Memory B cell (primary cell): ENCODE data around the gene SLC4A5.
A peak's percentile ranks its signal among the peaks of the same experiment; 100 is the strongest.

Source experiments
- ATAC-seq: fragments of 150-1000 bp; cut with Tn5 transposase; 2 replicates; pipeline ENCODE4 v1.10.0; 2021; ENCODE audit warnings: low read depth, mild to moderate bottlenecking, moderate library complexity
- DNase-seq, 2 donors: peaks; one replicate each; pipeline ENCODE4 v3.0.0; 2022; ENCODE audit warnings: low spot score in 2 of 2
- H3K27ac Mint-ChIP-seq: one replicate; pipeline ENCODE4 v1.8.0; 2022; ENCODE audit warnings: mild to moderate bottlenecking, moderate library complexity, mixed read lengths
- H3K27me3 Mint-ChIP-seq: one replicate; pipeline ENCODE4 v1.8.0; 2022; ENCODE audit warnings: mixed read lengths
- H3K36me3 Mint-ChIP-seq: one replicate; pipeline ENCODE4 v1.8.0; 2022; ENCODE audit warnings: mild to moderate bottlenecking, mixed read lengths
- H3K4me1 Mint-ChIP-seq: one replicate; pipeline ENCODE4 v1.8.0; 2022; ENCODE audit warnings: mixed read lengths
- H3K4me3 Mint-ChIP-seq: one replicate; pipeline ENCODE4 v1.8.0; 2022; ENCODE audit warnings: mild to moderate bottlenecking, moderate library complexity, mixed read lengths
- H3K9me3 Mint-ChIP-seq: one replicate; pipeline ENCODE4 v1.8.0; 2022; ENCODE audit warnings: mixed read lengths

Gene SLC4A5

GRCh38 chr2:74373985-74374384, 30.8 kb upstream of the SLC4A5 start:
- Mint-ChIP-seq H3K9me3 (no peaks in the 10 kb centered on the region), H3K36me3 (peaks cover 42% of the 10 kb centered on the region), H3K4me3 (no peak overlapping the region), H3K27me3 (no peaks in the 10 kb centered on the region), H3K27ac (no peak overlapping the region), H3K4me1 (peaks cover 11% of the 10 kb centered on the region)
- ATAC-seq (no peak), DNase-seq (no peak)

DNA sequence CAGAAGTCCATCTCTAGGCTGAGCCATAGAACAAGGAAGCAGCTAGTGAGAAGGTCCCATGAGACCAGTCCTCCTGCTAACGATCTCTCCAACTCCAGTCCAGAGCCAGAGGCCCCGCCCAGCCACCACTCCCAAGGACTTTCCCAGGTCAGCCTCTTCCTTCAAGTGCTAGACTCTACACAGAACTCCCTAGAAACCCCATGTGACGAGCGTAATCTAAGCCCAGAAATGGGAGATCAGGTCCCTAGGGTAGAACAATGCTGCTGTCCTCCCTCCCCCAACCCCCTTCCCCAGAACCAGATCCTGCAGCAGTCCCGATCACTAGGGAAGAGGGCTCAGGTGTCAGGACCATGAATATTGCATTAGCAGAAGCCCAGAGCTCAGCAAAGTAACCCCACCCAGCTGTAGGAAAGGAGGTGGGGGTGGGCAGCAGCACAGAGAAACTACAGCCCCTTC, 30.0 kb upstream of the SLC4A5 start:
- Mint-ChIP-seq H3K9me3 (no peaks in the 10 kb centered on the region), H3K4me1 (peaks cover 8% of the 10 kb centered on the region), H3K36me3 (peaks cover 47% of the 10 kb centered on the region), H3K27ac (no peak overlapping the region), H3K27me3 (no peaks in the 10 kb centered on the region), H3K4me3 (no peak overlapping the region)
- no peak for DNase-seq
- ATAC-seq: no peak

- no peak overlapping the region for H3K4me3 Mint-ChIP-seq
These were observed 29.5 kb upstream of the SLC4A5 start for GRCh38 chr2:74372674-74373073.

DNA sequence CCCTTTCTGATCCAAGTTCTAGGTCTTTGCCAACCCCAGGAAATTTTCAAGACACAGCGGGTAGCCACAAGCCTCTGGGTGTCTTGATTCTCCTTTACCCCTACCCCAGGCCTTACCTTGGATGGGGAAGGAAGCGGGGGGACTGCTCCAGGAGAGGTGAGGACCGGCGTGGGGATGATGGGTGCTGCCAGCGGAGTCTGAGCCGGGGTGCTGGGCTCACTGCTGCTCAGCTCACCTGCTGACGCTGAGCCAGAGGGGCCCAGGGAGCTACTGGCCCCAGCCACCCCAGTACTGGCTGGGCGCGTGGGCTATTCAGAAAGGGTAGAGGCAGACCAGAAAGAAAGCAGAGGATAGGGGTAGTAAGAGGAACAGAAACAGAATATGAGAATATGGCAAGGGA, 28.2 kb upstream of the SLC4A5 start:
- DNase-seq (no peak), ATAC-seq (no peak)
- Mint-ChIP-seq H3K9me3 (no peaks in the 10 kb centered on the region), H3K4me1 (peaks cover 8% of the 10 kb centered on the region), H3K4me3 (no peak overlapping the region), H3K27me3 (no peaks in the 10 kb centered on the region), H3K27ac (no peak overlapping the region), H3K36me3 (peaks cover 56% of the 10 kb centered on the region)

More at GRCh38 chr2:74372674-74373073, 29.5 kb upstream of the SLC4A5 start:
- Mint-ChIP-seq H3K4me1 (peaks cover 8% of the 10 kb centered on the region), H3K9me3 (no peaks in the 10 kb centered on the region), H3K36me3 (peaks cover 48% of the 10 kb centered on the region), H3K27me3 (no peaks in the 10 kb centered on the region), H3K27ac (no peak overlapping the region)
- DNase-seq: no peak
- no peak for ATAC-seq

- no peaks in the 10 kb centered on the region for H3K27me3 Mint-ChIP-seq
- DNase-seq (no peak), ATAC-seq (no peak)
- H3K36me3 Mint-ChIP-seq: peaks cover 59% of the 10 kb centered on the region
- no peak overlapping the region for H3K27ac Mint-ChIP-seq
- H3K4me1 Mint-ChIP-seq: peaks cover 3% of the 10 kb centered on the region
- H3K9me3 Mint-ChIP-seq: no peaks in the 10 kb centered on the region
- H3K4me3 Mint-ChIP-seq: no peak overlapping the region
These were observed 26.8 kb upstream of the SLC4A5 start for GRCh38 chr2:74369976-74370375.

DNA sequence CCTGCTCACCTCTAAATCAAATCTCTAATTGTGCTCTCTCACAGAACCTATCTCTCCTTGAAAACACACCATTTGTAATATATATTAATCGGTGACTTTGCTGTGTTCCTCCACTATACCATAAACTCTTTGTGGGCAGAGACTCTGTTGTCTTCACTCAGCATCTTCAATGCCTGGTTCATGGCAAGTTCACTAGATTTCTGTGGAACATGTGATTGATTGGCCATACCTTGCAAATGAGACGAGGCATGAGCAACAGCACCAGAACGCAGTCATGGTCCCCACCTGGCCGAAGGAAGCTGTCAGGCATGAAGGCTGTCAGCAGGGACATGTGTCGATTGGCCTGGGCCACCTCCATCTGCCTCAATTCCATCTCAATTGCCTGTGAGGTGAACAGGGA, 25.3 kb upstream of the SLC4A5 start:
- Mint-ChIP-seq H3K27ac (no peak overlapping the region), H3K36me3 (peaks cover 59% of the 10 kb centered on the region), H3K9me3 (no peaks in the 10 kb centered on the region), H3K4me1 (no peaks in the 10 kb centered on the region), H3K4me3 (no peak overlapping the region), H3K27me3 (no peaks in the 10 kb centered on the region)
- DNase-seq (no peak), ATAC-seq (no peak)

DNA sequence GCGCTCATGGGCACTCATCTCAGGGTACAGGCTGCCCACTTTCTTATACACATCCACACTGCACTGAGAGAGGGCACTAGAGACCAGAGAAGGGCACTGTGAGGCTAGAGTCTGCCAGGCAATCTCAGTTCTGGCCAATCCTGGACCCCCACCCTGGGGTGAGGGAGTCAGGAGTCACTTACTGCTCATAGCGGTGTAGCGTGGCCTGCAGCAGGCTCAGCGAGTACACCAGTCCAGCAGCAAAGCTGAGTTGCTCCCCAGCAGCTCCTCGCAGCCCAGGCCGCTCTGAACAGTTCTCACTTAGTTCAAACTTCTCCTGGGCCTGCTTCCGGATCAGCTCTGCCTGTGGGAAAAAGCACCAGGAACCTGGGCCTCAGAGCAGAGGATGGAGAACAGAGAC, 24.6 kb upstream of the SLC4A5 start:
- Mint-ChIP-seq H3K4me1 (no peaks in the 10 kb centered on the region), H3K36me3 (peaks cover 59% of the 10 kb centered on the region), H3K27ac (no peak overlapping the region), H3K9me3 (no peaks in the 10 kb centered on the region), H3K4me3 (no peak overlapping the region), H3K27me3 (no peaks in the 10 kb centered on the region)
- DNase-seq: no peak
- ATAC-seq: no peak

GRCh38 chr2:74366036-74366435, 22.8 kb upstream of the SLC4A5 start:
- Mint-ChIP-seq H3K27ac (no peak overlapping the region), H3K4me1 (no peaks in the 10 kb centered on the region), H3K36me3 (peaks cover 60% of the 10 kb centered on the region), H3K27me3 (no peaks in the 10 kb centered on the region), H3K9me3 (no peaks in the 10 kb centered on the region), H3K4me3 (no peak overlapping the region)
- ATAC-seq (no peak), DNase-seq (no peak)

DNA sequence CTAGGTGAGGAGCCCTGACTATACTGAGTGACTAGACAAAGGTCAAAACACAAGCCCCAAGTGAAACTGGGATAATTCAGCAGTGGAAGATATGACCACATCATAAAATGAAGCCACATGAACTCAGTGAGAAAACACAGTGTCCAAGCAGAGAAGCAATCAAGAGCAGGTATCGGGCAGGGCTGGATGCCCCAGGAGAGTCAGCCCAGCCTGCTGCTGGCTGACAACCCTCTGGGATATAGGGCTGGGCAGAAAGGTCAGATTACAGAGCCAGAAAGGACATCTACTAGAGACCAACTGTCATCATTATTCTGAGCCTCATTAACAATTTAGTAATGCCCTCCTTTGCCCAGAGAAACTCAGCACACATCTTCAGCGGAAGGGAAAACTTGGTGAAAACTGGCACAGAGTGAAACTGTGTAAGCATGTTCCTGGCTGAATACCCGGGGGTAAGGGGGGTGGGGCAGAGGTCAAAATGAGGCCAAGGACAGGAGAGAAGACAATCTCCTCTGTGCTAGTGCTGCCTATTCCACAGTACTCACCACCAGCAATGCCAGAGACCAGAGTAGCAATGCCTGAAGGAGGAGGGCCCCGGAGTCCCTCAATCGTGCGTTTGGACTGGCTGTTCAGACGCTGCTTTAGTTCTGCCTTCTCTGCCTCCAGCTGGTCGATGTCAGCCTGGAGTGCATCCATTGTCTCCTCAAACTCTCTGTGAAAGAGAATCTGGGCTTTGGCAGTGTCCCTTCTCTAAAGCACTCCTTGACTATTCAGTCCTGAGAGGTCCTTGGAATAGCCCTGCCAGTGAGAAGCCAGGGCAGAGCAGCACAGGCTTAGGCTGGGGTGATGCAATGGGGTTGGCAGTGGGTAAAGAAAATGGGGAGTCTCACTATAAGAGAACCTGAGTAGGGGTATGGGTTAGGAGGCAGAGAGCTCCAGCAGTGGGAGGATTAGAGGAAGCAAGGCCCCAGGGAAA, 21.6 kb upstream of the SLC4A5 start:
- no peak overlapping the region for H3K4me3 Mint-ChIP-seq
- peaks cover 53% of the 10 kb centered on the region for H3K36me3 Mint-ChIP-seq
- no peaks in the 10 kb centered on the region for H3K4me1 Mint-ChIP-seq
- no peaks in the 10 kb centered on the region for H3K9me3 Mint-ChIP-seq
- H3K27ac Mint-ChIP-seq: no peak overlapping the region
- DNase-seq (no peak), ATAC-seq (no peak)
- no peaks in the 10 kb centered on the region for H3K27me3 Mint-ChIP-seq

DNA sequence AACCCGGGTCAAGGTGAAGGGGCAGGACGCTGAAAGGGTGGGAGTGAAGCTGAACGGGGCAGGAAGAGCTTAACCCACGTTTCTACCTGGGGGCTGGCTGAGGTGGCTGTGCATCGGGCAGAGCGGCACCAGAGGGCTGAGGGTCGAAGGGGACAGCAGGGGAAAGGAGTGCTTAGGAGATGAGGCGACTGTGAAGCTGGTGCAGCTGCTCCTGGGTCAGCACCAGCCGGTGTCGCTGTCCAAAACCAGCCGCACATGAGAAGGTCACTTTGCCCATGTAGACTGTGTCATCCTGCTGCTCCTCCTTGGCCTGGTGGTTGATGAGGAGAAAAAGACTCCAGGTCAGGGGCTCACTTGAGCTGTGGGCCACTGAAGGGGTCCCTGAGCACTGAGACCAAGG, 18.1 kb upstream of the SLC4A5 start:
- peaks cover 50% of the 10 kb centered on the region for H3K36me3 Mint-ChIP-seq

GRCh38 chr2:74357627-74358026, 14.4 kb upstream of the SLC4A5 start:
- Mint-ChIP-seq H3K36me3 (peaks cover 41% of the 10 kb centered on the region), H3K9me3 (no peaks in the 10 kb centered on the region), H3K27me3 (no peaks in the 10 kb centered on the region), H3K27ac (no peak overlapping the region), H3K4me1 (no peaks in the 10 kb centered on the region), H3K4me3 (no peak overlapping the region)
- ATAC-seq (no peak), DNase-seq (no peak)

More for the DNA sequence above, 18.1 kb upstream of the SLC4A5 start:
- Mint-ChIP-seq H3K4me1 (no peaks in the 10 kb centered on the region), H3K9me3 (no peaks in the 10 kb centered on the region), H3K27me3 (no peaks in the 10 kb centered on the region), H3K4me3 (no peak overlapping the region), H3K27ac (peak overlapping the region; percentile 4)
- DNase-seq (no peak), ATAC-seq (no peak)

DNA sequence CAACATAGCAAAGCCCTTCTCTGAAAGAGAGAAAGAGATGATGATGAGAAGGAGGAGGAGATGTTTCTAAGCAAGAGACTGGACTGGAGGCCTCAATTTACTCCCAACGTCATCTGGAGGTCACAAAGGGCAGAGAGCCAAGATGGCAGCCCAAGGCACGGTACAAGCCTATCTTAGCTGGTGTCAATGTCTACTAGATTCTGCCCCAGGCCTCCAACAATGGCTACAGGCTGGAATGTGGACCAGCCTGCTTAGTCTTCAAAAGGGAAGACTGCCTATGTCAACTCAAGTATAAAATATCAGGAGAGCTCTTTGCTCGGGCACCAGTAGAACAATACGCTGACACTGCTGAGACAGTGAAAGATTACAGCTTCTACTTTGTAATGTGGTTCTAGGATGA, 6.7 kb upstream of the SLC4A5 start:
- H3K4me1 Mint-ChIP-seq: no peaks in the 10 kb centered on the region
- H3K36me3 Mint-ChIP-seq: peaks cover 2% of the 10 kb centered on the region
- H3K27me3 Mint-ChIP-seq: no peaks in the 10 kb centered on the region
- no peak overlapping the region for H3K27ac Mint-ChIP-seq
- no peak overlapping the region for H3K4me3 Mint-ChIP-seq
- ATAC-seq (no peak), DNase-seq (no peak)
- no peaks in the 10 kb centered on the region for H3K9me3 Mint-ChIP-seq

DNA sequence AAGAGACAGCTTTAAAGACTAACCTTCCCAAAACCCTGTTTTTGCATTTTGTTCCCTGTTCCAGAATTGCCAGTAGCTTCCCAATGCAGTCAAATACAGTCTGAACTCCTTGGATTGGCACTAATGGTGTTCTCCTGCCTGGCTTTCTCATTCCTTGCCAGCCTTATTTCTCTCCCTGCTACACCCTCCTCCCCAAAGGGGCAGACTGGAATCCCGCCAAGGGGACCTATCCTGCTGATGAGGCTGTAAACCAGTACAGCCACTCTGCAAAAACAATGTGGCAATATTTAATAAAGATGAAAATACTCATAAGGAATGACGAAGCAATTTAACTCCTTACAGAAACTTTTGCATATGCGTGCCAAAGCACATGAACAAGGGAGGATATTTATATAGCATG, 4.5 kb upstream of the SLC4A5 start:
- H3K27ac Mint-ChIP-seq: no peak overlapping the region
- peaks cover 4% of the 10 kb centered on the region for H3K36me3 Mint-ChIP-seq
- no peaks in the 10 kb centered on the region for H3K27me3 Mint-ChIP-seq
- no peaks in the 10 kb centered on the region for H3K4me1 Mint-ChIP-seq
- no peak for DNase-seq
- no peaks in the 10 kb centered on the region for H3K9me3 Mint-ChIP-seq
- no peak overlapping the region for H3K4me3 Mint-ChIP-seq
- ATAC-seq: no peak

- Mint-ChIP-seq H3K9me3 (no peaks in the 10 kb centered on the region), H3K27ac (no peak overlapping the region), H3K36me3 (peaks cover 4% of the 10 kb centered on the region), H3K4me1 (no peaks in the 10 kb centered on the region), H3K27me3 (no peaks in the 10 kb centered on the region), H3K4me3 (no peak overlapping the region)
- DNase-seq: no peak
- no peak for ATAC-seq
These were observed 4.1 kb upstream of the SLC4A5 start for GRCh38 chr2:74347303-74347702.
